Measurements from ENCODE around the gene DCLK1.

DNA sequence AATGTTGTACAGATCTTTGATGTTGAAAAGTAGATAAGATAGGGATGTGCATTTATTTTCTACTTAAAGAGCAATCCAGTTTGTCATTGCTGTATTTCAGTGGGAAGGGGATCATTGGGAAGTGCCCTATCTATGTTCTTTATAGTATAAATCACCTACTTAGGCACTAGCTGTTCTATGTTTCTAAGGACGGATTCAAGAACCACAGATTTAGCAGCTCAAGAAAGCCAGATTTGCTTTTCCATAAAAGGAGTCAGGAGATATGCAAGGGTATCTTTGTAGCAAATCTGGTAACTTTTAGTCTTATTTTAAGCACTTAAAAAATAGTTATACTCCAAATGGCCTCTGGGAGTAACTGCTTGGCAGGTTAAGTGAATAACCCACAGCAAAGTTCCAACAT is 23.7 kb downstream of the DCLK1 start:
- TF ChIP-seq POLR2A (IDR thresholded peaks at IDR 0.05; ENCODE audit: low read depth) (no peak), POLR2AphosphoS5 (IDR thresholded peaks at IDR 0.05) (no peak), EP300 (IDR thresholded peaks at IDR 0.05) (no peak)
- TF ChIP-seq, protein P1, sequence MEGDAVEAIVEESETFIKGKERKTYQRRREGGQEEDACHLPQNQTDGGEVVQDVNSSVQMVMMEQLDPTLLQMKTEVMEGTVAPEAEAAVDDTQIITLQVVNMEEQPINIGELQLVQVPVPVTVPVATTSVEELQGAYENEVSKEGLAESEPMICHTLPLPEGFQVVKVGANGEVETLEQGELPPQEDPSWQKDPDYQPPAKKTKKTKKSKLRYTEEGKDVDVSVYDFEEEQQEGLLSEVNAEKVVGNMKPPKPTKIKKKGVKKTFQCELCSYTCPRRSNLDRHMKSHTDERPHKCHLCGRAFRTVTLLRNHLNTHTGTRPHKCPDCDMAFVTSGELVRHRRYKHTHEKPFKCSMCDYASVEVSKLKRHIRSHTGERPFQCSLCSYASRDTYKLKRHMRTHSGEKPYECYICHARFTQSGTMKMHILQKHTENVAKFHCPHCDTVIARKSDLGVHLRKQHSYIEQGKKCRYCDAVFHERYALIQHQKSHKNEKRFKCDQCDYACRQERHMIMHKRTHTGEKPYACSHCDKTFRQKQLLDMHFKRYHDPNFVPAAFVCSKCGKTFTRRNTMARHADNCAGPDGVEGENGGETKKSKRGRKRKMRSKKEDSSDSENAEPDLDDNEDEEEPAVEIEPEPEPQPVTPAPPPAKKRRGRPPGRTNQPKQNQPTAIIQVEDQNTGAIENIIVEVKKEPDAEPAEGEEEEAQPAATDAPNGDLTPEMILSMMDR (IDR thresholded peaks at IDR 0.05): no peak

All from esophagus muscularis mucosa (tissue), 4 donors.